ENCODE results near the gene PLPP1.

Gene PLPP1

DNA sequence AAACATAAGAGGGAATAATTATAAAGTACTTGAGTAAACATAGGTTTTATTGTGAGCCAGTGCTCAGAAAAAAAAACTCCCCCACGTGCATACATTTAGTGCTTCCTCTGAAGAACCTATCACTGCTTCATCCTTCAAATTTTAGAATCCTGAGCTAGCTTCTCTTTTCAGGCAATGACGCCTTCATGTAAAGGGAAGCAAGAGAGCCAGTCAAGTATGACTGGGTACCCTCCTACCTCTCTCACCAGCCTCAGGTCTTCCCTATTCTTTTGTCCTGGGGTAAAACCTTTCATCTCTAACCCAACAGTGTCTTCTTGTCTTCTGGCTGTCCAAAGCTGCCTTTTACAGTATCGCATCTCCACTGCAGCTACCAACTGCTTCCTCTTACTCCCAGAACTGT is 32.0 kb downstream of the PLPP1 start:
- Mint-ChIP-seq H3K27me3 (no peaks in the 10 kb centered on the region), H3K36me3 (peaks cover 3% of the 10 kb centered on the region), H3K9me3 (ENCODE audit: low read depth) (no peaks in the 10 kb centered on the region), H3K27ac (no peak overlapping the region), H3K4me3 (no peak overlapping the region), H3K4me1 (ENCODE audit: low read depth) (peaks cover 38% of the 10 kb centered on the region)

GRCh38 chr5:55498457-55498856 is 36.3 kb downstream of the PLPP1 start:
- Mint-ChIP-seq H3K4me1 (ENCODE audit: low read depth) (peaks cover 26% of the 10 kb centered on the region), H3K4me3 (no peak overlapping the region), H3K27me3 (no peaks in the 10 kb centered on the region), H3K9me3 (ENCODE audit: low read depth) (no peaks in the 10 kb centered on the region), H3K27ac (no peak overlapping the region), H3K36me3 (peaks cover 3% of the 10 kb centered on the region)

DNA sequence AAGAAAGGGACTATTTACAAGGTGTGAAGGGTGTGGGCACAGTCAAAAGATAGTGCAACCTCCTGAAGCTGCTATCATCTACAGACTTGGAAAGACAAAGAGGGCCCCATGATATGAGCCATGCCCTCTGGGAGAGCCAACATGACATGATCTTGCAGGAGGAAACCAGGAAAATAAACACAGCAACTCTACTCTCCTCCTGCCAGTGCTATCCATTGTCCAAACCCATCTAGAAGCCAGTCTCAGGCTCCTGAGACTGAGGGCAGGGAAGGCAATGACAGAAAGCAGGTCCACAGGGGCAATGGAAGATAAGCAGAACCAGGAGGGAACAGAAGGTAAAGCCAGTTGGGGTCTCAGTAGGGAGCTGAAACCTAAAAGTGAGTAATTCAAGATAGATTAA is 37.1 kb downstream of the PLPP1 start:
- Mint-ChIP-seq H3K9me3 (ENCODE audit: low read depth) (no peaks in the 10 kb centered on the region), H3K4me1 (ENCODE audit: low read depth) (peaks cover 19% of the 10 kb centered on the region), H3K27ac (no peak overlapping the region), H3K27me3 (no peaks in the 10 kb centered on the region), H3K36me3 (peaks cover 3% of the 10 kb centered on the region), H3K4me3 (no peak overlapping the region)

- H3K27me3 Mint-ChIP-seq: no peaks in the 10 kb centered on the region
- no peak overlapping the region for H3K27ac Mint-ChIP-seq
- H3K36me3 Mint-ChIP-seq: peaks cover 11% of the 10 kb centered on the region
- H3K4me3 Mint-ChIP-seq: no peak overlapping the region
- H3K4me1 Mint-ChIP-seq (ENCODE audit: low read depth): peaks cover 14% of the 10 kb centered on the region
- no peaks in the 10 kb centered on the region for H3K9me3 Mint-ChIP-seq (ENCODE audit: low read depth)
Measured at GRCh38 chr5:55495216-55495615, 39.5 kb downstream of the PLPP1 start.

DNA sequence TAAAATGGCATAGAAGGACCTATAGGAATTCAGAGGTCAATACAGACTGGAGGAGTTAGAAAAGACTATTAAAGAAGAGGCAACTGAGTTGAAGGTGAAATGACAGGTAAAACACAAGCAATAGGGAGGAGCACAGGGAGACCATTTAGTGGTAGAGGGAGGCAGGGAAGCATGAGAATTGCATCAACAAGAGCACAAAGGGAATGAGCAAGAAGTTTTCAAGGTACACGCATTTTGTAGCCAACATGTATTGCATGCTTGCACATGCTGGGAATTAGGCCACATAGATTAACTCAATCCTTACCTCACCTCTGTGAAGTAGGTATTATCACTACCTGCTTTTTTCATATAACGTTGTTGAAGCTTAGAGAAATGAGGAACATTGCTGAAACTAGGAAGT is 42.3 kb downstream of the PLPP1 start:
- Mint-ChIP-seq H3K9me3 (ENCODE audit: low read depth) (no peaks in the 10 kb centered on the region), H3K27ac (no peak overlapping the region), H3K27me3 (no peaks in the 10 kb centered on the region), H3K4me1 (ENCODE audit: low read depth) (peaks cover 2% of the 10 kb centered on the region), H3K36me3 (peaks cover 15% of the 10 kb centered on the region), H3K4me3 (no peak overlapping the region)

GRCh38 chr5:55485073-55485472 is 49.7 kb downstream of the PLPP1 start:
- Mint-ChIP-seq H3K4me1 (ENCODE audit: low read depth) (peaks cover 11% of the 10 kb centered on the region), H3K27me3 (no peaks in the 10 kb centered on the region), H3K36me3 (peaks cover 8% of the 10 kb centered on the region), H3K9me3 (ENCODE audit: low read depth) (no peaks in the 10 kb centered on the region), H3K27ac (no peak overlapping the region), H3K4me3 (no peak overlapping the region)

GRCh38 chr5:55484531-55484930 is 50.2 kb downstream of the PLPP1 start:
- Mint-ChIP-seq H3K4me1 (ENCODE audit: low read depth) (peaks cover 15% of the 10 kb centered on the region), H3K36me3 (peaks cover 6% of the 10 kb centered on the region), H3K27me3 (no peaks in the 10 kb centered on the region), H3K4me3 (no peak overlapping the region), H3K27ac (no peak overlapping the region), H3K9me3 (ENCODE audit: low read depth) (no peaks in the 10 kb centered on the region)

DNA sequence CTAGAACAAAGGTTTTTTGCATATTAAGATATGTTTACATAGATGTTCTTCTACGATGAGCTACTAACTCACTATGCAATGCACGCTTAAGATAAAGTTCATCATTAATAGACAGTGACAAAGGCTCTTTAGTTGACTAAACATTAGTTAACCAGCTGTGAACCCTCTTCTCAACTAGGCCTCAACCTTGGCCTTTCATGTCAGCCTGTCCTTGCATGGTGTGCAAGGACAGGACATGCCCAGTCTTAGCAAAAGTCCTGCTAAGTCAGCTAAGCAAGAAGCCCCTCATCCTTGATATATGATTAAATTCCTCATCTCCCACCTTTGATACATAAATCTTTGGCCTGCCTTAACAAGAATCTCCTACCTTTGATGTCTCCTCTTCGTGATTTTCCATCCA is 50.9 kb downstream of the PLPP1 start:
- peaks cover 15% of the 10 kb centered on the region for H3K4me1 Mint-ChIP-seq (ENCODE audit: low read depth)
- H3K27me3 Mint-ChIP-seq: no peaks in the 10 kb centered on the region
- H3K36me3 Mint-ChIP-seq: peaks cover 4% of the 10 kb centered on the region
- H3K4me3 Mint-ChIP-seq: no peak overlapping the region
- no peak overlapping the region for H3K27ac Mint-ChIP-seq
- no peaks in the 10 kb centered on the region for H3K9me3 Mint-ChIP-seq (ENCODE audit: low read depth)

- Mint-ChIP-seq H3K9me3 (ENCODE audit: low read depth) (no peaks in the 10 kb centered on the region), H3K4me1 (ENCODE audit: low read depth) (peaks cover 17% of the 10 kb centered on the region), H3K36me3 (peaks cover 7% of the 10 kb centered on the region)
Measured at GRCh38 chr5:55481293-55481855, 53.4 kb downstream of the PLPP1 start.

DNA sequence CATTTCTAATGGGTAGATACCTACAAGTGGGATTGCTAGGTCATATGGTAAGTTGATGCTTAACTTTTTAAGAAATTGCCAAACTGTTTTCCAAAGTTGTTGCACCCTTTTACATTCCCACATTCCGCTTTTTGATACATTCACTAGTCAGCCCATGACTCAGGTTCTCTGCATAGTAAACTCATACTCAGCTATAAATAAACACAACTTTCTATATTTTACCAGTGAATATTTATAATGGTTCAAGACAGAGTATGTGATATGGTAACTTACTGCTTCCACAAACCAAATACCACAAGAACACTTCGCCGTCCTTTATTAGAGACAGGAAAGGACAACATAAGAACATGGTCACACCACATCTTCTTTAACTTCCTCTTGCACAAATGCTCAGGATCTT is 54.0 kb downstream of the PLPP1 start:
- Mint-ChIP-seq H3K9me3 (ENCODE audit: low read depth) (no peaks in the 10 kb centered on the region), H3K27ac (no peak overlapping the region), H3K4me3 (no peak overlapping the region), H3K36me3 (peaks cover 7% of the 10 kb centered on the region), H3K4me1 (ENCODE audit: low read depth) (peaks cover 17% of the 10 kb centered on the region), H3K27me3 (no peaks in the 10 kb centered on the region)

More at GRCh38 chr5:55481293-55481855, 53.4 kb downstream of the PLPP1 start:
- Mint-ChIP-seq H3K27ac (no peak overlapping the region), H3K4me3 (no peak overlapping the region), H3K27me3 (no peaks in the 10 kb centered on the region)

DNA sequence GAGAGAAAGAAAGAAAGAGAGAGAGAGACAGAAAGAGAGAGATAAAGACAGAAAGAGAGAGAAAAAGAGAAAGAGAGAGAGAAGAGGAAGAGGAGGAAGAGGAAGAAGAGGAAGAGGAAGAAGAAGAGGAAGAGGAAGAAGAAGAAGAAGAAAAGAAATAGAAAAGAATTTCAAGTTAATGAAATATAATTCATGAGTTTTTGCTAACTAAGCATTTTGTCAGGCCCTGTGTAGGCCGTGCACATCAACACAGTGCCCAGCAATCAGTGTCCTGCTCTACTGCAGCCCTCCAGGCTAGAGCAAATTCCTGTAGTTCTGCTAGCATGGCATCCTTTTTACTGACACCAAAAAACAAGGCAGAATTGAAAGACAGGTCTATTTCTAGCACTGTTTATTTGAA is 62.1 kb downstream of the PLPP1 start:
- Mint-ChIP-seq H3K27ac (no peak overlapping the region), H3K36me3 (peaks cover 2% of the 10 kb centered on the region), H3K27me3 (no peaks in the 10 kb centered on the region), H3K4me3 (no peak overlapping the region), H3K4me1 (ENCODE audit: low read depth) (peaks cover 4% of the 10 kb centered on the region), H3K9me3 (ENCODE audit: low read depth) (no peaks in the 10 kb centered on the region)

DNA sequence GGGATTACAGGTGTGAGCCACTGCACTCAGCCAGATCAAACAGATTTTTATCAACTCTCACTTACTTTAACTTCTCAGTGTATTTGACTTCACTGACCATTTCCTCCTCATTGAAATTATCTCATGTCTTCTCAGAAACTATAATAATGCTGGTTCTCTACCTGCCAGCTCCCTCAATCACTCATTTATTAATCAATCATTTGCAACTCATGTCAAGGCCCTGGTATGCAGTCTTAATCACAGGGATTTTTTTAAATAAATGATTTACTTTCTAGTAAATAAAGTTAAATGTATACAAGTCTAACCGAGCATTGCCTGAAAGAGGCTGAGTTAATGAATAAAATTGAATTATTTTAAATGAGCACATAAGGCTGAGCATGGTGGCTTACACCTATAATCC is 63.3 kb downstream of the PLPP1 start:
- H3K36me3 Mint-ChIP-seq: peaks cover under 1% of the 10 kb centered on the region
- H3K27ac Mint-ChIP-seq: no peak overlapping the region
- no peaks in the 10 kb centered on the region for H3K27me3 Mint-ChIP-seq
- no peaks in the 10 kb centered on the region for H3K9me3 Mint-ChIP-seq (ENCODE audit: low read depth)
- no peak overlapping the region for H3K4me3 Mint-ChIP-seq
- peaks cover 6% of the 10 kb centered on the region for H3K4me1 Mint-ChIP-seq (ENCODE audit: low read depth)

DNA sequence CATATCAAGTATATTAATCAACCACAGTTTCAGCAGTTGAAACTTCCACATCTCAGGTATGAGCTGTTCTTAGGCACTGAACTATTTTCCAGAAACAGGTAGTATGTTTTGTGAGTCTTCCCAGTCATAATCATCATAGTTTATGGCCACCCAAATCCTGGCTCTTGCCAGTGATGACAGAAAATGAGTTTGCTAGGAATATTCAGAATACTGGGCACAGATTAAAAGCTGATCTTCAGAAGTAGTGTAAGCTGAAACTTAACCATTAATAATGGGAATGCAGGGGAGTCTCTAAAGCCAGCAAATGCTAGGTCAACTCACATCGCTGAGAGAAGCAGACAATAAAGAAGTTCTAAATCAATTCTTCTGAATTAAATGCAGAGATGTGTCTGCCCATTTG is 64.5 kb downstream of the PLPP1 start:
- Mint-ChIP-seq H3K27me3 (no peaks in the 10 kb centered on the region), H3K9me3 (ENCODE audit: low read depth) (no peaks in the 10 kb centered on the region), H3K4me1 (ENCODE audit: low read depth) (peaks cover 6% of the 10 kb centered on the region), H3K4me3 (no peak overlapping the region), H3K27ac (no peak overlapping the region), H3K36me3 (peaks cover 7% of the 10 kb centered on the region)

DNA sequence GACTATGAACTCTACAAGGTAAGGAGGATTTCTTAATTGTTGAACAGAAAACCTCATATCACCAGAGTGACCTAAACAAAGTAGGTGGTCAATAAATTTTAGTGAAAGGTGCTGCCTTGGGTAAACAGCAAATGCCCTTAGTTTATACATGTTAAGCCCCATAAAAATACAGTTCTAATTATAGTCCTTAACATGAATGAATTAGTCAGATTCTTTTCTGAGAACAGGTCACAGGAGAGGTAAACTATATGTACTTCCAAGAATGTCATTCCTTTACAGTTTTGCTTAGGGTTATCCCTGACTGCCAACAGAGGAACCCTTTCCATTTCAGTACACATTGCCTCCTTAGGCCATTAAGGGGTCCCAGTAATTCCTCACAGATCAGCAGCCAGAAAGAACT is 64.9 kb downstream of the PLPP1 start:
- no peak overlapping the region for H3K4me3 Mint-ChIP-seq
- no peak overlapping the region for H3K27ac Mint-ChIP-seq
- peaks cover 7% of the 10 kb centered on the region for H3K36me3 Mint-ChIP-seq
- H3K4me1 Mint-ChIP-seq (ENCODE audit: low read depth): peaks cover 6% of the 10 kb centered on the region
- H3K9me3 Mint-ChIP-seq (ENCODE audit: low read depth): no peaks in the 10 kb centered on the region
- no peaks in the 10 kb centered on the region for H3K27me3 Mint-ChIP-seq

- Mint-ChIP-seq H3K36me3 (peaks cover 11% of the 10 kb centered on the region), H3K27me3 (no peaks in the 10 kb centered on the region), H3K9me3 (ENCODE audit: low read depth) (no peaks in the 10 kb centered on the region), H3K4me3 (no peak overlapping the region), H3K4me1 (ENCODE audit: low read depth) (peaks cover 6% of the 10 kb centered on the region), H3K27ac (no peak overlapping the region)
Measured at GRCh38 chr5:55467862-55468551, 66.8 kb downstream of the PLPP1 start.

GRCh38 chr5:55463613-55464012 is 71.2 kb downstream of the PLPP1 start:
- peaks cover 18% of the 10 kb centered on the region for H3K36me3 Mint-ChIP-seq
- no peak overlapping the region for H3K4me3 Mint-ChIP-seq
- no peaks in the 10 kb centered on the region for H3K9me3 Mint-ChIP-seq (ENCODE audit: low read depth)
- H3K4me1 Mint-ChIP-seq (ENCODE audit: low read depth): peaks cover 15% of the 10 kb centered on the region
- H3K27ac Mint-ChIP-seq: no peak overlapping the region
- no peaks in the 10 kb centered on the region for H3K27me3 Mint-ChIP-seq

All from activated naive CD8-positive, alpha-beta T cell (primary cell).